Panc1 (cell line): ENCODE measurements around the gene CFLAR. TPM values are rescaled to one million over a fixed set of nuclear protein-coding genes. Genes with fewer than 3 reads are reported as not detected.

ENCODE experiments used
- ATAC-seq: fragments of 200-7000 bp; cut with Tn5 transposase; 2 replicates; pipeline ENCODE4 v1.9.1; 2020; ENCODE audit warnings: mild to moderate bottlenecking, moderate library complexity
- BruUV-seq: library from RNA; stranded (reverse); fragments of 400-500 nt; replicated peaks from 2 replicates; lab custom pipeline; 2021; lab: Mats Ljungman, UMichigan
- CTCF ChIA-PET: fragments of 300-600 bp; sonication (Branson Sonifier 250); formaldehyde crosslinking; loops from one replicate; lab custom pipeline; 2022; ENCODE audit warnings: antibody characterized with exemption; lab: Charles Lee
- POLR2A ChIA-PET: fragments of 300-600 bp; sonication (Branson Sonifier 250); formaldehyde crosslinking; loops from one replicate; lab custom pipeline; 2022; ENCODE audit warnings: antibody characterized with exemption; lab: Charles Lee
- DNase-seq: peaks from one replicate; pipeline ENCODE4 v3.0.0-alpha.2; 2010; ENCODE audit warnings: low read depth, low spot score
- H3K27ac ChIP-seq: 2 replicates; pipeline ENCODE4 v1.5.1; 2011; ENCODE audit warnings: mild to moderate bottlenecking, low read length, inconsistent platforms
- H3K27me3 ChIP-seq: fragments of 200-500 bp; sonication (Bioruptor generic); 2 replicates; pipeline ENCODE4 v1.6.0; 2014; ENCODE audit warnings: low read length, inconsistent platforms; ENCODE audit not compliant: control insufficient read depth, insufficient read depth
- H3K36me3 ChIP-seq: fragments of 200-500 bp; sonication (Bioruptor generic); 2 replicates; pipeline ENCODE4 v1.5.1; 2014; ENCODE audit warnings: inconsistent platforms, mild to moderate bottlenecking, low read length, moderate library complexity; ENCODE audit not compliant: control insufficient read depth, insufficient read depth
- H3K4me1 ChIP-seq: 2 replicates; pipeline ENCODE4 v1.5.1; 2011; ENCODE audit warnings: inconsistent platforms, mild to moderate bottlenecking, low read length, moderate library complexity; ENCODE audit not compliant: control insufficient read depth, insufficient read depth
- H3K4me3 ChIP-seq, 2 experiments: 2 replicates each; pipeline ENCODE4 v1.5.1; 2011 to 2012; ENCODE audit warnings: low read depth in 2 of 2, low read length in 2 of 2, mild to moderate bottlenecking in 2 of 2, inconsistent platforms in 1 of 2, moderate library complexity in 1 of 2
- H3K9me3 ChIP-seq: fragments of 200-500 bp; sonication (Bioruptor generic); 2 replicates; pipeline ENCODE4 v1.5.1; 2014; ENCODE audit warnings: low read depth, mild to moderate bottlenecking, inconsistent platforms, low read length, moderate library complexity; ENCODE audit not compliant: control insufficient read depth, insufficient read depth
- POLR2AphosphoS5 ChIP-seq: IDR thresholded peaks from 2 replicates; pipeline ENCODE4 v1.6.1; 2012; ENCODE audit warnings: mild to moderate bottlenecking, low read depth, low read length, moderate library complexity
- SIN3A ChIP-seq: IDR thresholded peaks from 2 replicates; pipeline ENCODE4 v1.6.1; 2012; ENCODE audit warnings: low read depth, mild to moderate bottlenecking, low read length, moderate library complexity, borderline replicate concordance; ENCODE audit not compliant: insufficient read depth
- TCF7L2 ChIP-seq: IDR thresholded peaks from 2 replicates; pipeline ENCODE4 v1.6.1; 2011; ENCODE audit warnings: mild to moderate bottlenecking, low read depth, low read length, inconsistent platforms
- in situ Hi-C: cut with HindIII; loops from 2 replicates; pipeline ENCODE4 v1.10.0; 2016; ENCODE audit warnings: low sequenced_read_pairs, low pct_unique_long_range_greater_than_20kb
- intact Hi-C: fragments of 100-400 bp; cut with micrococcal nuclease; formaldehyde crosslinking; loops from one replicate; pipeline ENCODE4 v1.10.0; 2022; ENCODE audit not compliant: unreplicated experiment
- total RNA-seq: library from RNA; stranded (reverse); gene quantifications from one replicate; pipeline ENCODE4 v1.2.1, GENCODE V29; 2021; ENCODE audit not compliant: unreplicated experiment
- TF ChIP-seq, protein P1 (sequence below): fragments of 450-650 bp; IDR thresholded peaks from 2 replicates; pipeline ENCODE4 v1.5.1; 2017; ENCODE audit warnings: mild to moderate bottlenecking
- TF ChIP-seq, protein P2 (sequence below), 2 experiments: IDR thresholded peaks; 2 replicates each; pipeline ENCODE4 v1.6.1; 2011 to 2012; ENCODE audit warnings: low read depth in 2 of 2, control low read depth in 1 of 2, low read length in 1 of 2, mild to moderate bottlenecking in 1 of 2, moderate library complexity in 1 of 2; ENCODE audit not compliant: insufficient read depth in 1 of 2

The CFLAR gene
- total RNA-seq, 1 experiment from 2014 or later = 46.3 TPM

DNA sequence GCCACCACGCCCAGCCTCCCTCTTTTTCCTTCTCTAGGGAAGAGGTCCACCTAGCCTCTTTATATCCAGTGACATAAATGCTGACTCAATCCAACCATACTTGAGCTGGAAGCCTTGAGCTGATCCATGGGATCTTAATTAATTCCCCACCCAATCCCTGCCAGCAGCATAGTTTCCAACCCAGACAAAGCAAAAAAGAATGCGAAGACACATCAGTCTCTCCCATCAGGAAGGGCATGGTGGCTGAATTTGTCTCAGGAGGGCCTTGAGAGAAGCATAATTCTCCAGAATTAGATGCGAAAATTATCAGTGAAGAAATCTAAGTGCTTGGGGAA, 89.5 kb downstream of the CFLAR start:
- intact Hi-C loops (no loop called here), in situ Hi-C loops (no loop called here)
- POLR2A ChIA-PET = no interaction called here
- no TSS peak for BruUV-seq
- H3K27me3 ChIP-seq = no peaks in the 10 kb centered on the region
- CTCF ChIA-PET = no interaction called here
- H3K9me3 ChIP-seq = no peaks in the 10 kb centered on the region
- H3K27ac ChIP-seq = no peak overlapping the region
- TF ChIP-seq, protein P1, sequence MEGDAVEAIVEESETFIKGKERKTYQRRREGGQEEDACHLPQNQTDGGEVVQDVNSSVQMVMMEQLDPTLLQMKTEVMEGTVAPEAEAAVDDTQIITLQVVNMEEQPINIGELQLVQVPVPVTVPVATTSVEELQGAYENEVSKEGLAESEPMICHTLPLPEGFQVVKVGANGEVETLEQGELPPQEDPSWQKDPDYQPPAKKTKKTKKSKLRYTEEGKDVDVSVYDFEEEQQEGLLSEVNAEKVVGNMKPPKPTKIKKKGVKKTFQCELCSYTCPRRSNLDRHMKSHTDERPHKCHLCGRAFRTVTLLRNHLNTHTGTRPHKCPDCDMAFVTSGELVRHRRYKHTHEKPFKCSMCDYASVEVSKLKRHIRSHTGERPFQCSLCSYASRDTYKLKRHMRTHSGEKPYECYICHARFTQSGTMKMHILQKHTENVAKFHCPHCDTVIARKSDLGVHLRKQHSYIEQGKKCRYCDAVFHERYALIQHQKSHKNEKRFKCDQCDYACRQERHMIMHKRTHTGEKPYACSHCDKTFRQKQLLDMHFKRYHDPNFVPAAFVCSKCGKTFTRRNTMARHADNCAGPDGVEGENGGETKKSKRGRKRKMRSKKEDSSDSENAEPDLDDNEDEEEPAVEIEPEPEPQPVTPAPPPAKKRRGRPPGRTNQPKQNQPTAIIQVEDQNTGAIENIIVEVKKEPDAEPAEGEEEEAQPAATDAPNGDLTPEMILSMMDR = no peak
- TF ChIP-seq, protein P2, sequence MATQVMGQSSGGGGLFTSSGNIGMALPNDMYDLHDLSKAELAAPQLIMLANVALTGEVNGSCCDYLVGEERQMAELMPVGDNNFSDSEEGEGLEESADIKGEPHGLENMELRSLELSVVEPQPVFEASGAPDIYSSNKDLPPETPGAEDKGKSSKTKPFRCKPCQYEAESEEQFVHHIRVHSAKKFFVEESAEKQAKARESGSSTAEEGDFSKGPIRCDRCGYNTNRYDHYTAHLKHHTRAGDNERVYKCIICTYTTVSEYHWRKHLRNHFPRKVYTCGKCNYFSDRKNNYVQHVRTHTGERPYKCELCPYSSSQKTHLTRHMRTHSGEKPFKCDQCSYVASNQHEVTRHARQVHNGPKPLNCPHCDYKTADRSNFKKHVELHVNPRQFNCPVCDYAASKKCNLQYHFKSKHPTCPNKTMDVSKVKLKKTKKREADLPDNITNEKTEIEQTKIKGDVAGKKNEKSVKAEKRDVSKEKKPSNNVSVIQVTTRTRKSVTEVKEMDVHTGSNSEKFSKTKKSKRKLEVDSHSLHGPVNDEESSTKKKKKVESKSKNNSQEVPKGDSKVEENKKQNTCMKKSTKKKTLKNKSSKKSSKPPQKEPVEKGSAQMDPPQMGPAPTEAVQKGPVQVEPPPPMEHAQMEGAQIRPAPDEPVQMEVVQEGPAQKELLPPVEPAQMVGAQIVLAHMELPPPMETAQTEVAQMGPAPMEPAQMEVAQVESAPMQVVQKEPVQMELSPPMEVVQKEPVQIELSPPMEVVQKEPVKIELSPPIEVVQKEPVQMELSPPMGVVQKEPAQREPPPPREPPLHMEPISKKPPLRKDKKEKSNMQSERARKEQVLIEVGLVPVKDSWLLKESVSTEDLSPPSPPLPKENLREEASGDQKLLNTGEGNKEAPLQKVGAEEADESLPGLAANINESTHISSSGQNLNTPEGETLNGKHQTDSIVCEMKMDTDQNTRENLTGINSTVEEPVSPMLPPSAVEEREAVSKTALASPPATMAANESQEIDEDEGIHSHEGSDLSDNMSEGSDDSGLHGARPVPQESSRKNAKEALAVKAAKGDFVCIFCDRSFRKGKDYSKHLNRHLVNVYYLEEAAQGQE (IDR thresholded peaks at IDR 0.05; ENCODE audit: insufficient read depth in 1 of 2, low read depth in 2 of 2, low read length in 1 of 2) = no peak
- TF ChIP-seq TCF7L2 (no peak), POLR2AphosphoS5 (no peak), SIN3A (no peak)
- no peaks in the 10 kb centered on the region for H3K4me1 ChIP-seq
- DNase-seq = no peak
- ATAC-seq = no peak
- no peaks in the 10 kb centered on the region for H3K36me3 ChIP-seq
- H3K4me3 ChIP-seq = no peak overlapping the region

DNA sequence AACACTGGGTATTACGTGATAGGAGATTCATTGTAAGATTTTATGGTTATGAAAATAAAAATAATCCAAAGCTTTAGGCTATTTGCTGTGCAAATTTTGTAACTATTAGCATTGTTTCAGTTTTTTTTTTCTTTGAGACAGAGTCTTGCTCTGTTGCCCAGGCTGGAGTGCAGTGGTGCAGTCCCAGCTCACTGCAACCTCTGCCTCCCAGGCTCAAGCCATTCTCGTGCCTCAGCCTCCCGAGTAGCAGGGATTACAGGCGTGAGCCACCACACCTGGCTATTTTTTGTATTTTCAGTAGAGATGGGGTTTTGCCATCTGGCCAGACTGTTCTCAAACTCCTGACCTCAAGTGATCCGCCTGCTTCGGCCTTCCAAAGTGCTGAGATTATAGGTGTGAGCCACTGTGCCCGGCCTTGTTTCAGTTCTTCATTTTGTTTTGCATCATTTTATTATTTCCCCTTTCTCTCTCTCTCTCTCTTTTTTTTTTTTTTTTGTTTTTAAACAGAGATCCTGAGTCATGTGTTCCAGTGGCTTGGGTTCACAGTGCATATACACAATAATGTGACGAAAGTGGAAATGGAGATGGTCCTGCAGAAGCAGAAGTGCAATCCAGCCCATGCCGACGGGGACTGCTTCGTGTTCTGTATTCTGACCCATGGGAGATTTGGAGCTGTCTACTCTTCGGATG, 92.7 kb downstream of the CFLAR start:
- Histone ChIP-seq H3K9me3 (no peaks in the 10 kb centered on the region), H3K27me3 (no peaks in the 10 kb centered on the region), H3K4me3 (no peak overlapping the region), H3K36me3 (no peaks in the 10 kb centered on the region), H3K27ac (no peak overlapping the region), H3K4me1 (no peaks in the 10 kb centered on the region)
- POLR2A ChIA-PET = no interaction called here
- ATAC-seq (no peak), DNase-seq (no peak)
- no peak for TF ChIP-seq POLR2AphosphoS5
- TF ChIP-seq, protein P1 = no peak
- TF ChIP-seq, protein P2 (IDR thresholded peaks at IDR 0.05; ENCODE audit: insufficient read depth in 1 of 2, low read depth in 2 of 2, low read length in 1 of 2) = no peak
- no peak for TF ChIP-seq TCF7L2
- no peak for TF ChIP-seq SIN3A
- in situ Hi-C loops (no loop called here), intact Hi-C loops (no loop called here)
- BruUV-seq = no TSS peak
- CTCF ChIA-PET = no interaction called here
